ENCODE measurements around the gene IL17RC. TPM values are rescaled to one million over a fixed set of nuclear protein-coding genes. Genes with fewer than 3 reads are reported as not detected.

The IL17RC gene
- total RNA-seq, 2 experiments from 2014 or later, result 0.23 to 0.73 TPM

DNA sequence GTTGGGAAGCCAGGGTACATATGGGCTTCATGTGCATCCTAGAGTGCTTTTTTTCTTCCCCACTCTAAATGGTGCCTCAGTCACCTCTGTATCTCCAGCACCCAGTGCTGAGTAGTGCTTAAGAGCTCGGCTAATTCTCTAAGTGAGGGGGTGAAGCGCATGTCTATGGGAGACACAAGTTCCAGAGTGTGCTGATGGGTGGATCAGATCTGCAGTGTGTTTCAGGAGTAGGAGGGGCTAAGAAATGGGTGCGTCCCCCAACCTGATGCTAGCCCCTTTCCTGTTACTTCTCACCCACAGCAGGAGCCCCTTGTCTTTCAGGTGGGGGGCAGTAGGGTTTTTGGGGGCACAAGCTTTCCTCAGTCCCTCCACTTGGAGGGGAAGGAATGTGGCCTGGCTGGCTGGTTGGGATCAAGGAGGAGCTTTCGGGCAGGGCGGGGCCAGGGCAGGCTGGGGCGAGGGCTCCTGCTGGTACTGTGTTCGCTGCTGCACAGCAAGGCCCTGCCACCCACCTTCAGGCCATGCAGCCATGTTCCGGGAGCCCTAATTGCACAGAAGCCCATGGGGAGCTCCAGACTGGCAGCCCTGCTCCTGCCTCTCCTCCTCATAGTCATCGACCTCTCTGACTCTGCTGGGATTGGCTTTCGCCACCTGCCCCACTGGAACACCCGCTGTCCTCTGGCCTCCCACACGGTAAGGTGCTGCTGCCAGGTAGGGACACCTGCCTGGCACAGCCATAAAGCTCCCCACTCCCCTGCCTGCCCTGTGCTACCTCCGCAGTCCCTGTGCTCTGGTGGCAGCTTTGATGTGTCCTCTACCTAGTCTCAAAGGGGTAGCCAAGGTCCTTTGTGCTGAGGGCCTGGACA is 14.3 kb upstream of the IL17RC start, which contains the start of gene IL17RE:
IL17RE (plus strand) TSS at position 477 of the 866 bp plus-strand sequence; CDS start at position 562, 85 bp downstream.
- Histone ChIP-seq H3K4me1 (ENCODE audit: insufficient read depth, low read length, poor library complexity, severe bottlenecking) (peaks cover 7% of the 10 kb centered on the region), H4K20me1 (ENCODE audit: insufficient read depth, low read length) (no peaks in the 10 kb centered on the region), H3K27ac (ENCODE audit: low read depth, low read length, poor library complexity, severe bottlenecking) (no peak within 1 kb of the TSS), H3K79me2 (ENCODE audit: insufficient read depth, low read depth, low read length) (no peaks in the 10 kb centered on the region), H2AFZ (ENCODE audit: low read length) (no peak within 1 kb of the TSS), H3K4me2 (ENCODE audit: low read length) (0 out of 2 replicates have a peak within 1 kb of the TSS, but pooled peaks have one; percentile 10), H3K36me3 (ENCODE audit: insufficient read depth, low read length) (no peaks in the 10 kb centered on the region), H3K9me3 (ENCODE audit: low read length) (no peaks in the 10 kb centered on the region), H3K9me2 (ENCODE audit: insufficient read depth, low read length) (no peaks in the 10 kb centered on the region), H3K4me3 (ENCODE audit: low read depth, low read length, poor library complexity, severe bottlenecking) (no peak within 1 kb of the TSS)
- TF ChIP-seq, protein P1, sequence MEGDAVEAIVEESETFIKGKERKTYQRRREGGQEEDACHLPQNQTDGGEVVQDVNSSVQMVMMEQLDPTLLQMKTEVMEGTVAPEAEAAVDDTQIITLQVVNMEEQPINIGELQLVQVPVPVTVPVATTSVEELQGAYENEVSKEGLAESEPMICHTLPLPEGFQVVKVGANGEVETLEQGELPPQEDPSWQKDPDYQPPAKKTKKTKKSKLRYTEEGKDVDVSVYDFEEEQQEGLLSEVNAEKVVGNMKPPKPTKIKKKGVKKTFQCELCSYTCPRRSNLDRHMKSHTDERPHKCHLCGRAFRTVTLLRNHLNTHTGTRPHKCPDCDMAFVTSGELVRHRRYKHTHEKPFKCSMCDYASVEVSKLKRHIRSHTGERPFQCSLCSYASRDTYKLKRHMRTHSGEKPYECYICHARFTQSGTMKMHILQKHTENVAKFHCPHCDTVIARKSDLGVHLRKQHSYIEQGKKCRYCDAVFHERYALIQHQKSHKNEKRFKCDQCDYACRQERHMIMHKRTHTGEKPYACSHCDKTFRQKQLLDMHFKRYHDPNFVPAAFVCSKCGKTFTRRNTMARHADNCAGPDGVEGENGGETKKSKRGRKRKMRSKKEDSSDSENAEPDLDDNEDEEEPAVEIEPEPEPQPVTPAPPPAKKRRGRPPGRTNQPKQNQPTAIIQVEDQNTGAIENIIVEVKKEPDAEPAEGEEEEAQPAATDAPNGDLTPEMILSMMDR (conservative IDR thresholded peaks at IDR 0.05; ENCODE audit: low read length), result no peak
- no peak for TF ChIP-seq EZH2phosphoT487 (IDR thresholded peaks at IDR 0.05; ENCODE audit: borderline replicate concordance, low read depth, low read length)
- intact Hi-C loops (cut with micrococcal nuclease; ENCODE audit: unreplicated experiment), result no loop called here
- ChIA-PET CTCF (ENCODE audit: unreplicated experiment) (no interaction called here), POLR2A (interaction anchor here (0.6 to 0.7 kb wide), 2 partner anchors 13 to 29 kb away, joined by 3 read pairs; no protein-coding TSS in a partner anchor)
- no TSS peak for BruUV-seq (replicated peaks)
- no peak for DNase-seq (ENCODE audit: low spot score)

DNA sequence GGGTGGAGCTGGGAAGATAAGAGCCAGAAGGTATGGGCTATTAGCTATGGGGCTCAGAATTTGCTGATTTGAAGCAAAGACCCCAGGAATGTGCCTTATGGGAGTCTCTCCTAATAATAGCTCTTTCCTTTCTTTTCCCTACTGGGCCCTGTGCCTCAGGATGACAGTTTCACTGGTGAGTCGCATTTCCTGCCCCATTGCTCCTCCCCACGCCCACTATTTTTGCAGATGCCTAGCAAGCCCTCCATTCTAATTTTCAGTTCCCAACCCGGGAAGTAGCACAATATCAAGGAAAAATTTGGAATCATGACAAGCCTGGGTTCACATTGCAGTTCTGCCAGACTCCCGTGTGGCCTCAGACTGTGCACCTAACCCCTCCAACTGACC is 13.7 kb upstream of the IL17RC start:
- POLR2A ChIA-PET, result interaction anchor here (0.6 kb wide), 1 partner anchor 28 kb away, joined by 3 read pairs; no protein-coding TSS in a partner anchor

More for the DNA sequence above, 13.7 kb upstream of the IL17RC start:
- Histone ChIP-seq H3K36me3 (ENCODE audit: insufficient read depth, low read length) (no peaks in the 10 kb centered on the region), H3K27ac (ENCODE audit: low read depth, low read length, poor library complexity, severe bottlenecking) (no peak overlapping the region), H4K20me1 (ENCODE audit: insufficient read depth, low read length) (no peaks in the 10 kb centered on the region), H3K4me2 (ENCODE audit: low read length) (no peak overlapping the region), H3K79me2 (ENCODE audit: insufficient read depth, low read depth, low read length) (no peaks in the 10 kb centered on the region), H3K9me2 (ENCODE audit: insufficient read depth, low read length) (no peaks in the 10 kb centered on the region), H2AFZ (ENCODE audit: low read length) (no peak overlapping the region), H3K4me1 (ENCODE audit: insufficient read depth, low read length, poor library complexity, severe bottlenecking) (peaks cover 7% of the 10 kb centered on the region), H3K4me3 (ENCODE audit: low read depth, low read length, poor library complexity, severe bottlenecking) (no peak overlapping the region), H3K9me3 (ENCODE audit: low read length) (no peaks in the 10 kb centered on the region)
- TF ChIP-seq, protein P1 (conservative IDR thresholded peaks at IDR 0.05; ENCODE audit: low read length), result no peak
- TF ChIP-seq EZH2phosphoT487 (IDR thresholded peaks at IDR 0.05; ENCODE audit: borderline replicate concordance, low read depth, low read length), result no peak
- DNase-seq (ENCODE audit: low spot score), result no peak
- CTCF ChIA-PET (ENCODE audit: unreplicated experiment), result no interaction called here
- no TSS peak for BruUV-seq (replicated peaks)
- intact Hi-C loops (cut with micrococcal nuclease; ENCODE audit: unreplicated experiment), result no loop called here

Data from OCI-LY7 (cell line).